ENCODE data around the gene TTYH2. TPM values are rescaled to one million over a fixed set of nuclear protein-coding genes. Genes with fewer than 3 reads are reported as not detected.

TTYH2 gene
- total RNA-seq, 1 donor from 2014 or later: 0.90 TPM

GRCh38 chr17:74213861-74214391 is 555 bp downstream of the TTYH2 start:
- DNase-seq (ENCODE audit: low read depth in 2 of 2): no peak

GRCh38 chr17:74214484-74215341 is 1.3 kb downstream of the TTYH2 start:
- DNase-seq (ENCODE audit: low read depth in 2 of 2): no peak

- no peak for DNase-seq (ENCODE audit: low read depth in 2 of 2)
Measured at GRCh38 chr17:74215342-74215727, 2.0 kb downstream of the TTYH2 start.

GRCh38 chr17:74216505-74216904 is 3.1 kb downstream of the TTYH2 start:
- DNase-seq (ENCODE audit: low read depth in 2 of 2): no peak

GRCh38 chr17:74217037-74217730 is 3.8 kb downstream of the TTYH2 start:
- DNase-seq (ENCODE audit: low read depth in 2 of 2): no peak

GRCh38 chr17:74217888-74218287 is 4.5 kb downstream of the TTYH2 start:
- DNase-seq (ENCODE audit: low read depth in 2 of 2): no peak

- DNase-seq (ENCODE audit: low read depth in 2 of 2): no peak
Measured at GRCh38 chr17:74218436-74218835, 5.1 kb downstream of the TTYH2 start.

- no peak for DNase-seq (ENCODE audit: low read depth in 2 of 2)
Measured at GRCh38 chr17:74219576-74220133, 6.3 kb downstream of the TTYH2 start.

- DNase-seq (ENCODE audit: low read depth in 2 of 2): no peak
Measured at GRCh38 chr17:74220219-74220618, 6.8 kb downstream of the TTYH2 start.

- DNase-seq (ENCODE audit: low read depth in 2 of 2): no peak
Measured at GRCh38 chr17:74220946-74221818, 7.8 kb downstream of the TTYH2 start.

- no peak for DNase-seq (ENCODE audit: low read depth in 2 of 2)
Measured at GRCh38 chr17:74222399-74222798, 9.0 kb downstream of the TTYH2 start.

GRCh38 chr17:74223901-74224300 is 10.5 kb downstream of the TTYH2 start:
- DNase-seq (ENCODE audit: low read depth in 2 of 2): no peak

- DNase-seq (ENCODE audit: low read depth in 2 of 2): no peak
Measured at GRCh38 chr17:74224959-74225725, 11.8 kb downstream of the TTYH2 start.

GRCh38 chr17:74226252-74226651 is 12.9 kb downstream of the TTYH2 start:
- no peak for DNase-seq (ENCODE audit: low read depth in 2 of 2)

GRCh38 chr17:74227271-74228080 is 14.1 kb downstream of the TTYH2 start:
- DNase-seq (ENCODE audit: low read depth in 2 of 2): no peak

- DNase-seq (ENCODE audit: low read depth in 2 of 2): no peak
Measured at GRCh38 chr17:74228306-74228978, 15.1 kb downstream of the TTYH2 start.

- DNase-seq (ENCODE audit: low read depth in 2 of 2): no peak
Measured at GRCh38 chr17:74230896-74231295, 17.5 kb downstream of the TTYH2 start.

GRCh38 chr17:74231928-74232907 is 18.8 kb downstream of the TTYH2 start:
- no peak for DNase-seq (ENCODE audit: low read depth in 2 of 2)

Measured in dermis microvascular lymphatic vessel endothelial cell (primary cell).